DOHH2 (cell line): ENCODE results near the gene CXCL8.

Experiments
- H3F3A ChIP-seq: fragments of 200-600 bp; sonication (generic), shearing (Covaris generic); 2 replicates; pipeline ENCODE4 v1.6.0; 2016; ENCODE audit warnings: antibody characterized with exemption, mild to moderate bottlenecking; ENCODE audit not compliant: control insufficient read depth, insufficient read depth
- H3K27ac ChIP-seq: fragments of 200-600 bp; sonication (generic); 2 replicates; pipeline ENCODE4 v1.5.1; 2014; ENCODE audit warnings: low read depth, mild to moderate bottlenecking, low read length, moderate library complexity
- H3K27me3 ChIP-seq: fragments of 200-600 bp; sonication (generic); 2 replicates; pipeline ENCODE4 v1.6.1; 2014; ENCODE audit warnings: mild to moderate bottlenecking, low read length, mixed read lengths; ENCODE audit not compliant: control insufficient read depth
- H3K36me3 ChIP-seq: fragments of 200-600 bp; sonication (generic); 2 replicates; pipeline ENCODE4 v1.6.1; 2014; ENCODE audit warnings: mild to moderate bottlenecking, low read length, moderate library complexity, mixed read lengths; ENCODE audit not compliant: control insufficient read depth
- H3K4me1 ChIP-seq: fragments of 200-600 bp; sonication (generic); 2 replicates; pipeline ENCODE4 v1.6.1; 2014; ENCODE audit warnings: mild to moderate bottlenecking, low read length, mixed read lengths; ENCODE audit not compliant: control insufficient read depth
- H3K4me2 ChIP-seq: fragments of 200-600 bp; sonication (generic); 2 replicates; pipeline ENCODE4 v1.6.0; 2014; ENCODE audit warnings: mild to moderate bottlenecking, low read length, moderate library complexity
- H3K4me3 ChIP-seq: fragments of 200-600 bp; sonication (generic); 2 replicates; pipeline ENCODE4 v1.5.1; 2014; ENCODE audit warnings: mild to moderate bottlenecking, low read length, mixed read lengths
- H3K79me2 ChIP-seq: fragments of 200-600 bp; sonication (generic); 2 replicates; pipeline ENCODE4 v1.6.1; 2014; ENCODE audit warnings: mild to moderate bottlenecking, low read length, mixed read lengths; ENCODE audit not compliant: control insufficient read depth
- H3K9me2 ChIP-seq: fragments of 200-600 bp; sonication (generic); replicated peaks from 2 replicates; pipeline ENCODE4 v1.6.1; 2014; ENCODE audit warnings: mild to moderate bottlenecking, low read length, mixed read lengths; ENCODE audit not compliant: control insufficient read depth
- H3K9me3 ChIP-seq: fragments of 200-600 bp; sonication (generic); 2 replicates; pipeline ENCODE4 v1.6.1; 2014; ENCODE audit warnings: antibody characterized with exemption, low read length, mixed read lengths; ENCODE audit not compliant: control insufficient read depth, insufficient read depth
- H4K20me1 ChIP-seq: fragments of 200-600 bp; sonication (generic); 2 replicates; pipeline ENCODE4 v1.6.0; 2014; ENCODE audit warnings: low read depth, mild to moderate bottlenecking, antibody characterized with exemption, low read length, moderate library complexity; ENCODE audit not compliant: control insufficient read depth, insufficient read depth
- EZH2phosphoT487 ChIP-seq: fragments of 200-600 bp; sonication (generic); IDR thresholded peaks from 2 replicates; pipeline ENCODE4 v1.6.1; 2017; ENCODE audit warnings: borderline replicate concordance, mild to moderate bottlenecking, antibody characterized with exemption, low read length, moderate library complexity, mixed read lengths
- TF ChIP-seq, protein P1 (sequence below): fragments of 200-600 bp; sonication (generic); IDR thresholded peaks from one replicate; pipeline ENCODE4 v1.5.1; 2014; ENCODE audit warnings: antibody characterized with exemption, mild to moderate bottlenecking, low read depth, low read length; ENCODE audit not compliant: poor library complexity, severe bottlenecking

The CXCL8 gene

DNA sequence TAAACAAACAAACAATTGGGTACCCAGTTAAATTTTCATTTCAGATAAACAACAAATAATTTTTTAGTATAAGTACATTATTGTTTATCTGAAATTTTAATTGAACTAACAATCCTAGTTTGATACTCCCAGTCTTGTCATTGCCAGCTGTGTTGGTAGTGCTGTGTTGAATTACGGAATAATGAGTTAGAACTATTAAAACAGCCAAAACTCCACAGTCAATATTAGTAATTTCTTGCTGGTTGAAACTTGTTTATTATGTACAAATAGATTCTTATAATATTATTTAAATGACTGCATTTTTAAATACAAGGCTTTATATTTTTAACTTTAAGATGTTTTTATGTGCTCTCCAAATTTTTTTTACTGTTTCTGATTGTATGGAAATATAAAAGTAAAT is 2.9 kb downstream of the CXCL8 start:
- Histone ChIP-seq H3K27me3 (no peaks in the 10 kb centered on the region), H3K9me3 (no peaks in the 10 kb centered on the region), H3K4me1 (peaks cover 5% of the 10 kb centered on the region), H3K9me2 (no peaks in the 10 kb centered on the region; the same call in 1 of the 2 replicates), H3K4me3 (no peak overlapping the region), H3K27ac (no peak overlapping the region), H3K4me2 (no peak overlapping the region), H3K79me2 (no peaks in the 10 kb centered on the region), H4K20me1 (no peaks in the 10 kb centered on the region), H3F3A (no peaks in the 10 kb centered on the region), H3K36me3 (no peaks in the 10 kb centered on the region)
- TF ChIP-seq EZH2phosphoT487 = no peak
- TF ChIP-seq, protein P1, sequence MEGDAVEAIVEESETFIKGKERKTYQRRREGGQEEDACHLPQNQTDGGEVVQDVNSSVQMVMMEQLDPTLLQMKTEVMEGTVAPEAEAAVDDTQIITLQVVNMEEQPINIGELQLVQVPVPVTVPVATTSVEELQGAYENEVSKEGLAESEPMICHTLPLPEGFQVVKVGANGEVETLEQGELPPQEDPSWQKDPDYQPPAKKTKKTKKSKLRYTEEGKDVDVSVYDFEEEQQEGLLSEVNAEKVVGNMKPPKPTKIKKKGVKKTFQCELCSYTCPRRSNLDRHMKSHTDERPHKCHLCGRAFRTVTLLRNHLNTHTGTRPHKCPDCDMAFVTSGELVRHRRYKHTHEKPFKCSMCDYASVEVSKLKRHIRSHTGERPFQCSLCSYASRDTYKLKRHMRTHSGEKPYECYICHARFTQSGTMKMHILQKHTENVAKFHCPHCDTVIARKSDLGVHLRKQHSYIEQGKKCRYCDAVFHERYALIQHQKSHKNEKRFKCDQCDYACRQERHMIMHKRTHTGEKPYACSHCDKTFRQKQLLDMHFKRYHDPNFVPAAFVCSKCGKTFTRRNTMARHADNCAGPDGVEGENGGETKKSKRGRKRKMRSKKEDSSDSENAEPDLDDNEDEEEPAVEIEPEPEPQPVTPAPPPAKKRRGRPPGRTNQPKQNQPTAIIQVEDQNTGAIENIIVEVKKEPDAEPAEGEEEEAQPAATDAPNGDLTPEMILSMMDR = no peak

DNA sequence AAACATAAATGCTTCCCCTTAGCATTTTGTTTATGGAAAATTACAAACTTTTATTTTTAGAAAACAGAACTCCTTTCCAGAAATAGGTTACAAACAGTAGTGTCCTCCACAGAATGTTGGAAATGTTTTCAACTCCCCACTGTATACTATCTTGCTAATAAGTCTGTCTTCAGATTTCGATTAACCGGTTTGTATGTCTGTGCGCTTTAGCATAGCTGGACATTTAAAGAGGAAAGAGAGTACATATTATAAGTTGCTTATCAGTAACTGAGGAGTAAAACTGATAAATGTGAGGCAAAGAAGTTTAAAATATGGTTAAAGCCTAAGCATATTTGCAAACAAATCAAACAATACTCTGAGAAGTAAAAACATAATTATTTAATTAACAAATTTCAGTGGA is 3.4 kb downstream of the CXCL8 start:
- no peaks in the 10 kb centered on the region; the same call in 1 of the 2 replicates for H3K9me2 ChIP-seq
- H3K27ac ChIP-seq = no peak overlapping the region
- no peaks in the 10 kb centered on the region for H3K27me3 ChIP-seq
- no peaks in the 10 kb centered on the region for H3F3A ChIP-seq
- no peaks in the 10 kb centered on the region for H3K36me3 ChIP-seq
- no peak overlapping the region for H3K4me3 ChIP-seq
- no peaks in the 10 kb centered on the region for H3K79me2 ChIP-seq
- H3K4me1 ChIP-seq = peaks cover 5% of the 10 kb centered on the region
- no peak for TF ChIP-seq EZH2phosphoT487
- H4K20me1 ChIP-seq = no peaks in the 10 kb centered on the region
- H3K4me2 ChIP-seq = no peak overlapping the region
- no peaks in the 10 kb centered on the region for H3K9me3 ChIP-seq

DNA sequence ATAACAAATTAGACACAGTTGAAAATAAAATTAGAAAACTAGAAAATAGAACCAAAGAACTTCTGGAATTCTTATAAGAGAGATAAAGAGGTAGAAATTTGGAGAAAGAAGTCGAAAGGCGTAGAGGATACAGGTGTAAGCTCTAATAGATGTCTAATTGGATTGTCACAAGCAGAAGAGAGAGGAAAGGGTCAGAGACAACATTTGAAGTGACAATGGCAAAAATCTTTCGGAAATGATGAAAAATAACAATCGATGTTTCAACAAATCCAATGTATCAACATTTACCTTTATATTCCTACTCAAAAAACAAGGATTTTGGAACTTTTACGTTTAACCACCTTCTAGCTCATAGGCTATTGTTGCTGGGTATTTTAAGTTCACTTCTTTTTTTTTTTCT is 3.8 kb downstream of the CXCL8 start:
- H3K27ac ChIP-seq = no peak overlapping the region
- H3K27me3 ChIP-seq = no peaks in the 10 kb centered on the region
- no peaks in the 10 kb centered on the region for H3K79me2 ChIP-seq

DNA sequence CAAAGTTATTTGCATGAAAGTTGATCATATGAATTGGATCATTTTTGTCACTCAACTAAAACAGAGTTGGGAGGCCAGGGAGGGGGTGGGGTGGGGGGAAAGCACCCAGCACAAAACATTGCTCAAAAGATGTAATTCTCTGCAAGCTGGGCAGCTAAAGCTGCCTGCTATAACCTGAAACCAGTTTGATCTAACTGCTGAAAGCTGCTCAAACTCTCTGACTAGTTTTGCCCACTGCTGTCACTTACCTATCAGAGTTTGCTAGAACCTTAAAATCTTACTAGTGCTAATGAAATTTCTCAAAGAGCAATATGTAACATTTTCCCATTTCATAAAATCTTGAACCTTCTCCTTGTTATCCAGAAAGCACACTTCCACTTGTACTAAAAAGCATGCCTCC is 10.4 kb downstream of the CXCL8 start:
- no peaks in the 10 kb centered on the region for H3K4me1 ChIP-seq

More for the DNA sequence above, 3.8 kb downstream of the CXCL8 start:
- TF ChIP-seq, protein P1 = no peak
- no peak for TF ChIP-seq EZH2phosphoT487
- Histone ChIP-seq H3K4me3 (no peak overlapping the region), H3K36me3 (no peaks in the 10 kb centered on the region), H3K9me2 (no peaks in the 10 kb centered on the region; the same call in 1 of the 2 replicates), H3K4me2 (no peak overlapping the region), H4K20me1 (no peaks in the 10 kb centered on the region), H3K4me1 (peaks cover 5% of the 10 kb centered on the region), H3K9me3 (no peaks in the 10 kb centered on the region), H3F3A (no peaks in the 10 kb centered on the region)

More for the DNA sequence above, 10.4 kb downstream of the CXCL8 start:
- Histone ChIP-seq H4K20me1 (no peaks in the 10 kb centered on the region), H3K79me2 (no peaks in the 10 kb centered on the region), H3K36me3 (no peaks in the 10 kb centered on the region), H3K4me3 (no peak overlapping the region), H3K27me3 (no peaks in the 10 kb centered on the region), H3K9me2 (no peaks in the 10 kb centered on the region), H3F3A (no peaks in the 10 kb centered on the region), H3K9me3 (no peaks in the 10 kb centered on the region), H3K27ac (no peak overlapping the region), H3K4me2 (no peak overlapping the region)
- TF ChIP-seq EZH2phosphoT487 = no peak
- TF ChIP-seq, protein P1 = no peak
